GM18502 (cell line): ENCODE results near the gene USP28.
"Not testable (repeated sequence)": the region's sequence is repeated elsewhere in the genome, so short reads cannot be mapped to it uniquely, and the experiment has no call there.

Experiments used
- ATAC-seq: cut with Tn5 transposase; IDR thresholded peaks from one replicate; pipeline ENCODE4 v1.9.1; 2021; ENCODE audit warnings: mild to moderate bottlenecking; ENCODE audit not compliant: unreplicated experiment, poor library complexity

The USP28 gene

GRCh38 chr11:113782134-113782533 is 93.2 kb downstream of the USP28 start:
- no peak for ATAC-seq

- ATAC-seq, result no peak
These were observed 93.7 kb downstream of the USP28 start for GRCh38 chr11:113781682-113782081.

- no peak for ATAC-seq
These were observed 95.9 kb downstream of the USP28 start, which contains the start of gene CLDN25 for GRCh38 chr11:113779496-113779895. TSS of gene CLDN25 (plus strand) at chr11:113779796. CDS start at chr11:113779796, 0 bp downstream.

GRCh38 chr11:113778111-113778910 is 97.1 kb downstream of the USP28 start:
- no peak for ATAC-seq

- ATAC-seq, result no peak
These were observed 101.2 kb downstream of the USP28 start for GRCh38 chr11:113774174-113774503.

- peak; percentile 97 for ATAC-seq
These were observed 101.8 kb downstream of the USP28 start, which contains the start of gene ZW10 for GRCh38 chr11:113773416-113774173. TSS of gene ZW10 (minus strand) at chr11:113773692. CDS start at chr11:113773666, 26 bp downstream.

GRCh38 chr11:113773092-113773415 is 102.3 kb downstream of the USP28 start:
- no peak for ATAC-seq

- ATAC-seq, result no peak
These were observed 103.4 kb downstream of the USP28 start for GRCh38 chr11:113771964-113772363.

- ATAC-seq, result no peak
These were observed 110.7 kb downstream of the USP28 start for GRCh38 chr11:113764527-113765219.

GRCh38 chr11:113763040-113763439 is 112.3 kb downstream of the USP28 start:
- not testable (repeated sequence) for ATAC-seq

GRCh38 chr11:113760241-113760640 is 115.1 kb downstream of the USP28 start:
- ATAC-seq, result no peak

GRCh38 chr11:113752932-113753331 is 122.4 kb downstream of the USP28 start:
- no peak for ATAC-seq
